ENCODE measurements around the gene AKAP12. TPM values are rescaled to one million over a fixed set of nuclear protein-coding genes. Genes with fewer than 3 reads are reported as not detected.

AKAP12 gene
- total and polyA plus RNA-seq, 4 donors: 9.4 to 110 (median 24.6) TPM

GRCh38 chr6:151321438-151321837 is 81.7 kb downstream of the AKAP12 start:
- Histone ChIP-seq H3K36me3 (ENCODE audit: control insufficient read depth in 4 of 4, insufficient read depth in 4 of 4, low read length in 4 of 4) (peaks cover 0 to 1% (median 0%) of the 10 kb centered on the region in 4 donors), H3K27ac (ENCODE audit: low read depth in 1 of 2, low read length in 1 of 2) (no peak overlapping the region), H3K9me3 (ENCODE audit: control insufficient read depth in 4 of 4, insufficient read depth in 3 of 4, low read length in 3 of 4) (no peaks in the 10 kb centered on the region), H3K27me3 (ENCODE audit: control insufficient read depth in 3 of 3, insufficient read depth in 3 of 3, low read length in 2 of 3) (no peaks in the 10 kb centered on the region), H3K9ac (ENCODE audit: insufficient read depth in 1 of 2, low read length in 2 of 2) (no peak overlapping the region), H3K4me1 (ENCODE audit: control insufficient read depth in 5 of 5, insufficient read depth in 5 of 5, low read length in 5 of 5) (peaks cover 4 to 28% (median 9%) of the 10 kb centered on the region in 5 donors), H3K4me3 (no peak overlapping the region)
- 95 to 100% methylated on average over 1 of the region's 1 CpG for WGBS, 2 donors
- no peak for TF ChIP-seq CTCF (IDR thresholded peaks at IDR 0.05; ENCODE audit: control extremely low read depth, extremely low read depth)
- ATAC-seq (ENCODE audit: insufficient read depth, low FRiP score) (no peak), DNase-seq (no peak)

- Histone ChIP-seq H3K9me3 (ENCODE audit: control insufficient read depth in 4 of 4, insufficient read depth in 3 of 4, low read length in 3 of 4) (no peaks in the 10 kb centered on the region), H3K27ac (ENCODE audit: low read depth in 1 of 2, low read length in 1 of 2) (no peak overlapping the region), H3K36me3 (ENCODE audit: control insufficient read depth in 4 of 4, insufficient read depth in 4 of 4, low read length in 4 of 4) (no peaks in the 10 kb centered on the region), H3K27me3 (ENCODE audit: control insufficient read depth in 3 of 3, insufficient read depth in 3 of 3, low read length in 2 of 3) (no peaks in the 10 kb centered on the region), H3K9ac (ENCODE audit: insufficient read depth in 1 of 2, low read length in 2 of 2) (no peak overlapping the region), H3K4me1 (ENCODE audit: control insufficient read depth in 5 of 5, insufficient read depth in 5 of 5, low read length in 5 of 5) (peaks cover 0 to 23% (median 9%) of the 10 kb centered on the region in 5 donors), H3K4me3 (no peak overlapping the region)
- ATAC-seq (ENCODE audit: insufficient read depth, low FRiP score): no peak
- WGBS, 2 donors: 88 to 89% methylated on average over 9 of the region's 9 CpGs
- DNase-seq: no peak
- no peak for TF ChIP-seq CTCF (IDR thresholded peaks at IDR 0.05; ENCODE audit: control extremely low read depth, extremely low read depth)
Observed at GRCh38 chr6:151322570-151322969, 82.8 kb downstream of the AKAP12 start.

DNA sequence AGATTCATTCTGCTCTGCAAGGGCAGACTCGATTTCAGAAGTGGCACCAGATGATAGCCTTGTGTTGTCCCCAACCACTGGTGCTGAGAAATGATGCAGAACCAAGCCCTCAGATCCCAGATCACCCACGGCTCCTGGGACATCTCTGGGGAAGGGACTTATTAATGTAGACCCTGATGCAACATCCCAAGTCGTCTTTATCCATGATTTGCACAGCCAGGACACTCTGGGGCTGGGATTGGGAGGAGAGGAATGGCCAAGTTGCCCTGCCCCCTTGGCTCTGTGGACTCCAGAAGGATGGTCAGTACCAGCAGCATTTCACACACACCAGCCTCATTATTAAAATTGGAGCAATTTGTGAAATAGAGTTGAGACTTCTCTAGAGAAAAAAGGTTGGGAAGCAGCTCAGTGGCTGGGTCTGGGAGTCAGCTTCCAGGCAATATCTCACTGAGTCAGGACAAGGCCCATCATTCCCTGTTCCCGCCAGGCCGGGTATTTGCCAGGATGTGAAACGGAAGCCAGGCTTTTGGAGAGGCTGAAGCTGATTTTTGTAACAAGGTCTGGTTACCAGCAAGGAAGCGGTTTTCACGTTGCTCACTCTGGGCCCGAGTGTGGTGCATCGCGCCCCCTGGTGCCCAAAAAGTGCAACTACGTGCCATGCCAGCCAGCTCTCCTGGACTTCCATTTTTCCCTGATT is 84.2 kb downstream of the AKAP12 start:
- H3K4me3 ChIP-seq: no peak overlapping the region
- peak; percentile 93 for ATAC-seq (ENCODE audit: insufficient read depth, low FRiP score)
- no peaks in the 10 kb centered on the region for H3K27me3 ChIP-seq (ENCODE audit: control insufficient read depth in 3 of 3, insufficient read depth in 3 of 3, low read length in 2 of 3)
- DNase-seq: peak; percentile 93 to 94 (median 94)
- peaks cover 0 to 26% (median 9%) of the 10 kb centered on the region in 5 donors for H3K4me1 ChIP-seq (ENCODE audit: control insufficient read depth in 5 of 5, insufficient read depth in 5 of 5, low read length in 5 of 5)
- peak overlapping the region; percentile 15 to 26 for H3K27ac ChIP-seq (ENCODE audit: low read depth in 1 of 2, low read length in 1 of 2)
- WGBS, 2 donors: 20 to 21% methylated on average over 12 of the region's 12 CpGs
- H3K36me3 ChIP-seq (ENCODE audit: control insufficient read depth in 4 of 4, insufficient read depth in 4 of 4, low read length in 4 of 4): no peaks in the 10 kb centered on the region
- peak overlapping the region in 1 of 2 donors; percentile 14 for H3K9ac ChIP-seq (ENCODE audit: insufficient read depth in 1 of 2, low read length in 2 of 2)
- peak; percentile 95 for TF ChIP-seq CTCF (IDR thresholded peaks at IDR 0.05; ENCODE audit: control extremely low read depth, extremely low read depth)
- no peaks in the 10 kb centered on the region for H3K9me3 ChIP-seq (ENCODE audit: control insufficient read depth in 4 of 4, insufficient read depth in 3 of 4, low read length in 3 of 4)

DNA sequence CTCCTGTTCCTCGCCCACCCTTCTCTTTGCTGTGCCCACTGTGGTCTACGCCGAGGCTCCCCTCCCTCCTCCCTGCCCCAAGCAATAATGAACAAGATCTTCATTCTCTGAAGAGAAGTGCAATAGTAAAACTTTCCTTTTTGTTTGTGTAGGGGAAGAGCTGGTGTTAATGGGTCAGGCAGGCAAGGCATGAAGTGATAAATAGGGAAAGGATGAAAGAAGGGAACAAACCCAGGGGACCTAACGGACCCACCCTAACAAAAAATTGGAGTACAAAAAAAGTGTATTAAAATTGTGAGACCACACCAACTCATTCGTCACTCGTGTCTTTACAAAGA is 84.7 kb downstream of the AKAP12 start:
- Histone ChIP-seq H3K27ac (ENCODE audit: low read depth in 1 of 2, low read length in 1 of 2) (no peak overlapping the region), H3K9ac (ENCODE audit: insufficient read depth in 1 of 2, low read length in 2 of 2) (peak overlapping the region in 1 of 2 donors; percentile 14), H3K36me3 (ENCODE audit: control insufficient read depth in 4 of 4, insufficient read depth in 4 of 4, low read length in 4 of 4) (no peaks in the 10 kb centered on the region), H3K4me1 (ENCODE audit: control insufficient read depth in 5 of 5, insufficient read depth in 5 of 5, low read length in 5 of 5) (peaks cover 0 to 27% (median 9%) of the 10 kb centered on the region in 5 donors), H3K4me3 (no peak overlapping the region), H3K27me3 (ENCODE audit: control insufficient read depth in 3 of 3, insufficient read depth in 3 of 3, low read length in 2 of 3) (no peaks in the 10 kb centered on the region), H3K9me3 (ENCODE audit: control insufficient read depth in 4 of 4, insufficient read depth in 3 of 4, low read length in 3 of 4) (no peaks in the 10 kb centered on the region)
- ATAC-seq (ENCODE audit: insufficient read depth, low FRiP score) (no peak), DNase-seq (no peak)
- WGBS, 2 donors: 31 to 37% methylated on average over 6 of the region's 6 CpGs
- no peak for TF ChIP-seq CTCF (IDR thresholded peaks at IDR 0.05; ENCODE audit: control extremely low read depth, extremely low read depth)

Measured in lung (tissue), 12 donors.